Left colon (tissue), 2 donors: Measurements from ENCODE around the gene TACC3. TPM values are rescaled to one million over a fixed set of nuclear protein-coding genes. Genes with fewer than 3 reads are reported as not detected.

ENCODE experiments used
- ATAC-seq: fragments of 200-7000 bp; cut with Tn5 transposase; one replicate; pipeline ENCODE4 v1.9.1; 2020; ENCODE audit warnings: mild to moderate bottlenecking, moderate library complexity
- DNase-seq, 2 donors: peaks; one replicate each; pipeline ENCODE4 v3.0.0-alpha.2; 2020
- intact Hi-C, 2 donors: fragments of 100-400 bp; cut with DNase I in 1 of 2; cut with micrococcal nuclease in 1 of 2; formaldehyde crosslinking; loops; one replicate each; pipeline versions ENCODE4 v1.11.2 to v1.14.0; 2022; cut with DNase I, micrococcal nuclease
- total RNA-seq, 2 donors: library from RNA; stranded (reverse); fragmentation: NEBNext Ultra II Directional; extraction: Animal tissue kit (Norgen Biotek cat#: 25700); gene quantifications; one replicate each; pipeline ENCODE4 v1.2.1, GENCODE V29; 2021
- donor health status: DM: no; HTN: no; CAD: no.
- donor health status: DM: yes; HTN: yes; CAD: no.

Gene TACC3
- total RNA-seq, 2 donors from 2014 or later, result 8.9 to 18.3 TPM

DNA sequence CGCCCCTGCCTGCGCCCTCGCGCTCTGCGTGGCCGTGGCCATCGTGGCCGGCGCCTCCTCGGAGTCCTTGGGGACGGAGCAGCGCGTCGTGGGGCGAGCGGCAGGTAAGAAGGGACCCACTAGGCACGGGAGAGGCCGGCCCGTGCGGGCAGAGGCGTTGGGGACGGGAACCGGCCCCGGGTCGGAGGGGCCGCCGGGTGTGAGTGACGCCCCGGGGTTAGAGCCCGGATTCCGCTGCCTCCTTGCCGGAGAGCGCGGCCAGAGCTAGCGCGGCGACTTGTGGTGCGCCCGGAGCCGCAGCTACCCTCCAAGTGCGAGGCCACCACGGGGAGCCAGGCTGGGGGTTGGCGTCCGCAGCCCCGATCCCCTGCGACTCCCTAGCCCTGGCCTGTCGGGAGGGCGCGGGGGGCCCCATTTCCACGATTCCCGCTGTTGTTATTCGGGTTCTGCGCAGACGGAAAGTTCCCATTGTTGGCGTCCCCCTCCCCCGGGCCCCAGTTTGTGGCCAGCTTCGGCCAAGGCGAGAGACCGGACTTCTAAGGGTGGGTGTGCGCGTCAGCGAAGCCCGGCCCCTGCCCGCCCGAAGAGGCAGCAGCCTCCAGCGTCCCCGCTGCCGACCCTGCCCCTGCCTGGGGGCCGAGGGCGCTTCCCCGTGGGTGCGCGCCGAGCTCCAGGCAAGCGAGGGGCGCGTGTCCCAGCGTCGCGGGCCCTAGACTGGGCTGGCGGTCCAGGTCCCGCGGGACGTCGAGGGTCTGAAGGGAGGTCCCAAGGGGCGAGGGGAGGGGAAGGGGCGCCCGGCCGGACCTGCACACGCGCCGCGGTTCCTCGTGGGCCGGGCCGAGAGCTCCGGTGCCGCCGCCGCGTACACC lies 72.9 kb downstream of the TACC3 start:
- DNase-seq (no peak), ATAC-seq (peak; percentile 10)
- intact Hi-C loops, result no loop called here

Other genes starting within 250 kb of the TACC3 start
- gene FAM53A, start 37.2 kb upstream of the TACC3 start, total RNA-seq, result under 1 TPM; 0.49 to 0.61 TPM
- 10 to 100 TPM; 23.3 to 27.3 TPM for gene SLBP, start 9.2 kb upstream of the TACC3 start, total RNA-seq
- 10 to 100 TPM; 51.1 to 60.3 TPM for gene TMEM129, start 198 bp upstream of the TACC3 start, total RNA-seq
- gene FGFR3, start 71.8 kb downstream of the TACC3 start, total RNA-seq, result 10 to 100 TPM; 46.5 to 57.4 TPM
- gene LETM1, start 134.6 kb downstream of the TACC3 start, total RNA-seq, result 100 to 1,000 TPM; 112 to 160 TPM
- 100 to 1,000 TPM in 1 of 2 donors, 10 to 100 TPM in 1; 64.5 to 115 TPM for gene NSD2, start 149.9 kb downstream of the TACC3 start, total RNA-seq